Heart left ventricle (tissue), 13 donors: ENCODE results near the gene SUSD5.

Experiments used
- CTCF ChIP-seq, 12 donors: fragments of 200-600 bp; sonication (generic) in 4 of 12; IDR thresholded peaks; one replicate each; pipeline versions ENCODE4 v1.5.0 to v1.8.0; 2018 to 2022; ENCODE audit warnings: antibody characterized with exemption in 12 of 12, mild to moderate bottlenecking in 5 of 12
- POLR2A ChIP-seq, 2 donors: fragments of 450-650 bp; IDR thresholded peaks; one replicate each; pipeline ENCODE4 v1.6.1; 2017; ENCODE audit warnings: antibody characterized with exemption in 2 of 2, mild to moderate bottlenecking in 2 of 2, moderate library complexity in 2 of 2
- donor health status: ischemic (EF 13 %, LVEDD 7.1; RV severe dilation, severe dysfunction).
- donor health status: DM: no; HTN: yes; CAD: no.
- donor health status: DM: no; HTN: no; CAD: no.
- donor health status: ischemic (EF 25% LVEDD 6.9; RV normal size, moderate dysfunction).
- donor health status: ischemic (EF 25% LVEDD 5.7; RV mildly dilated, moderate dysfunction).
- donor health status: ischemic (EF 35%, LVEDD 5.7; RV mildly dilated, moderate dysfunction).
- donor health status: nonischemic (EF 11% LVEDD 7.7; RV severe dilation, severe dysfunction).
- donor health status: DM: yes; HTN: yes; CAD: no.
- donor health status: PGD.
- donor health status: ischemic (EF 29% LVEDD 5.4; RV normal size, mild dysfunction).
- donor health status: nonischemic (EF 23%, LVEDD 6.1; RV moderate dilation, normal function).

- TF ChIP-seq CTCF (IDR thresholded peaks at IDR 0.05), result no peak
- no peak for TF ChIP-seq POLR2A (IDR thresholded peaks at IDR 0.05)
Observed at GRCh38 chr3:33187368-33187634, 31.3 kb downstream of the SUSD5 start.
